Activated CD4-positive, alpha-beta T cell treated with anti-CD3 and anti-CD28 coated beads, Interleukin-2, amount 50 U/mL, for 1 hour (primary cell): Measurements from ENCODE around the gene PSAP.
A peak's percentile ranks its signal among the peaks of the same experiment; 100 is the strongest.

Experiments
- DNase-seq: peaks from one replicate; pipeline ENCODE4 v3.0.0-alpha.2; 2020

The PSAP gene

GRCh38 chr10:71823356-71823755, 27.7 kb downstream of the PSAP start:
- no peak for DNase-seq

GRCh38 chr10:71821909-71822763, 28.9 kb downstream of the PSAP start:
- DNase-seq, result no peak

GRCh38 chr10:71820966-71821365, 30.1 kb downstream of the PSAP start:
- no peak for DNase-seq

- no peak for DNase-seq
Observed at GRCh38 chr10:71819985-71820384, 31.1 kb downstream of the PSAP start.

- DNase-seq, result no peak
Observed at GRCh38 chr10:71819441-71819861, 31.6 kb downstream of the PSAP start.

GRCh38 chr10:71818674-71819260, 32.3 kb downstream of the PSAP start:
- no peak for DNase-seq

GRCh38 chr10:71817831-71818655, 33.0 kb downstream of the PSAP start:
- no peak for DNase-seq

GRCh38 chr10:71816936-71817618, 34.0 kb downstream of the PSAP start:
- no peak for DNase-seq

GRCh38 chr10:71816421-71816851, 34.6 kb downstream of the PSAP start:
- DNase-seq, result no peak

GRCh38 chr10:71815515-71816130, 35.4 kb downstream of the PSAP start:
- DNase-seq, result no peak

GRCh38 chr10:71814922-71815411, 36.1 kb downstream of the PSAP start:
- DNase-seq, result no peak

- no peak for DNase-seq
Observed at GRCh38 chr10:71812913-71813590, 38.0 kb downstream of the PSAP start.

GRCh38 chr10:71812016-71812912, 38.8 kb downstream of the PSAP start:
- DNase-seq, result peak; percentile 79

GRCh38 chr10:71811351-71811750, 39.7 kb downstream of the PSAP start:
- DNase-seq, result no peak

- no peak for DNase-seq
Observed at GRCh38 chr10:71810048-71810750, 40.9 kb downstream of the PSAP start.

GRCh38 chr10:71809628-71810027, 41.4 kb downstream of the PSAP start:
- DNase-seq, result no peak

GRCh38 chr10:71807557-71808510, 43.2 kb downstream of the PSAP start:
- no peak for DNase-seq

GRCh38 chr10:71806704-71807556, 44.1 kb downstream of the PSAP start:
- no peak for DNase-seq
